H1 (cell line): ENCODE results near the gene SLC26A1. TPM values are rescaled to one million over a fixed set of nuclear protein-coding genes. Genes with fewer than 3 reads are reported as not detected.

ENCODE experiments used
- CTCF ChIA-PET: fragments of 300-600 bp; sonication (Branson Sonifier 250); formaldehyde crosslinking; loops from one replicate; lab custom pipeline; 2021; ENCODE audit not compliant: partially characterized antibody; lab: Charles Lee
- POLR2A ChIA-PET: fragments of 300-600 bp; sonication (Branson Sonifier 250); formaldehyde crosslinking; loops from one replicate; lab custom pipeline; 2021; ENCODE audit warnings: inconsistent platforms; ENCODE audit not compliant: partially characterized antibody; lab: Charles Lee
- DNase-seq, 2 experiments: peaks; one replicate each; pipeline versions ENCODE4 v3.0.0 to v3.0.0-alpha.2; 2010 to 2022; ENCODE audit warnings: low spot score in 2 of 2, low read depth in 1 of 2, mixed read lengths in 1 of 2
- FAIRE-seq: peaks from 2 replicates; lab custom pipeline; 2011; peaks lifted over from hg19 to GRCh38; lab: Jason Lieb, UNC
- H2AFZ ChIP-seq: 2 replicates; pipeline ENCODE4 v1.8.1; 2012; ENCODE audit warnings: low read length, inconsistent platforms
- H2AK5ac ChIP-seq: 2 replicates; pipeline ENCODE4 v1.6.1; 2013; ENCODE audit warnings: low read depth, low read length
- H2BK120ac ChIP-seq: replicated peaks from 2 replicates; pipeline ENCODE3; 2013; ENCODE audit warnings: low read depth, low read length, inconsistent platforms
- H2BK12ac ChIP-seq: 2 replicates; pipeline ENCODE4 v1.6.1; 2013; ENCODE audit warnings: low read depth, low read length
- H2BK15ac ChIP-seq: 2 replicates; pipeline ENCODE4 v1.6.1; 2013; ENCODE audit warnings: low read length
- H2BK20ac ChIP-seq: 2 replicates; pipeline ENCODE4 v1.6.1; 2013; ENCODE audit warnings: low read length
- H2BK5ac ChIP-seq: 2 replicates; pipeline ENCODE4 v1.6.1; 2013; ENCODE audit warnings: low read depth, low read length
- H3K14ac ChIP-seq: 2 replicates; pipeline ENCODE4 v1.6.1; 2013; ENCODE audit warnings: inconsistent platforms; ENCODE audit not compliant: insufficient read length
- H3K18ac ChIP-seq: 2 replicates; pipeline ENCODE4 v1.6.1; 2013; ENCODE audit warnings: low read length; ENCODE audit errors: extremely low read depth
- H3K23ac ChIP-seq: 2 replicates; pipeline ENCODE4 v1.6.1; 2013; ENCODE audit warnings: inconsistent platforms; ENCODE audit not compliant: insufficient read length
- H3K23me2 ChIP-seq: 2 replicates; pipeline ENCODE4 v1.6.1; 2013; ENCODE audit warnings: low read depth, low read length
- H3K27ac ChIP-seq: 2 replicates; pipeline ENCODE4 v1.6.1; 2011; ENCODE audit warnings: low read depth, low read length, inconsistent platforms
- H3K27me3 ChIP-seq, 4 experiments: replicated peaks in 1 of 4; 1 replicate in 1 of 4; 2 replicates in 3 of 4; pipeline versions ENCODE4 v1.6.1 to v1.8.1; 2011 to 2013; ENCODE audit warnings: low read length in 3 of 4, mild to moderate bottlenecking in 3 of 4, inconsistent platforms in 2 of 4, mixed read lengths in 2 of 4, moderate library complexity in 1 of 4; ENCODE audit not compliant: control insufficient read depth in 3 of 4, insufficient read depth in 3 of 4; ENCODE audit errors: extremely low read depth in 1 of 4
- H3K36me3 ChIP-seq, 4 experiments: 2 replicates each; pipeline versions ENCODE4 v1.6.1 to v1.8.1; 2011 to 2013; ENCODE audit warnings: mild to moderate bottlenecking in 4 of 4, low read length in 3 of 4, moderate library complexity in 2 of 4, control low read depth in 1 of 4, inconsistent platforms in 1 of 4; ENCODE audit not compliant: insufficient read depth in 4 of 4, control insufficient read depth in 2 of 4
- H3K4ac ChIP-seq: replicated peaks from 2 replicates; pipeline ENCODE3; 2013; ENCODE audit warnings: low read length, low read depth, mixed read lengths, inconsistent platforms; ENCODE audit not compliant: insufficient read length
- H3K4me1 ChIP-seq, 4 experiments: replicated peaks in 1 of 4; 1 replicate in 1 of 4; 2 replicates in 3 of 4; pipeline versions ENCODE4 v1.6.1 to v1.8.1; 2011 to 2013; ENCODE audit warnings: low read length in 3 of 4, inconsistent platforms in 2 of 4, mixed read lengths in 1 of 4; ENCODE audit not compliant: insufficient read depth in 4 of 4, control insufficient read depth in 3 of 4
- H3K4me2 ChIP-seq, 2 experiments: 2 replicates each; pipeline versions ENCODE4 v1.6.1 to v1.8.1; 2011 to 2013; ENCODE audit warnings: low read depth in 2 of 2, low read length in 2 of 2, control low read depth in 1 of 2, inconsistent platforms in 1 of 2, mild to moderate bottlenecking in 1 of 2; ENCODE audit not compliant: insufficient read depth in 1 of 2
- H3K4me3 ChIP-seq, 4 experiments: fragments of 200-600, 300-600 bp in 1 of 4; sonication (generic), shearing (Covaris generic), sonication (Bioruptor Twin) in 1 of 4; 2 replicates each; pipeline versions ENCODE4 v1.5.1 to v1.8.1; 2011 to 2016; ENCODE audit warnings: low read length in 4 of 4, low read depth in 3 of 4, control low read depth in 2 of 4, inconsistent platforms in 2 of 4, mild to moderate bottlenecking in 2 of 4, mixed read lengths in 1 of 4, moderate library complexity in 1 of 4; ENCODE audit not compliant: insufficient read depth in 2 of 4; ENCODE audit errors: extremely low read depth in 1 of 4
- H3K56ac ChIP-seq: replicated peaks from 2 replicates; pipeline ENCODE3; 2013; ENCODE audit warnings: low read depth, mild to moderate bottlenecking, mixed read lengths, low read length, inconsistent platforms; ENCODE audit not compliant: insufficient read length
- H3K79me1 ChIP-seq: 2 replicates; pipeline ENCODE4 v1.6.1; 2013; ENCODE audit warnings: low read depth, low read length, control low read depth
- H3K79me2 ChIP-seq, 2 experiments: 2 replicates each; pipeline versions ENCODE4 v1.6.1 to v1.8.1; 2012 to 2013; ENCODE audit warnings: low read length in 2 of 2, mild to moderate bottlenecking in 2 of 2, inconsistent platforms in 1 of 2; ENCODE audit not compliant: insufficient read depth in 2 of 2, control insufficient read depth in 1 of 2
- H3K9ac ChIP-seq, 4 experiments: replicated peaks in 1 of 4; 1 replicate in 1 of 4; 2 replicates in 3 of 4; pipeline versions ENCODE4 v1.6.1 to v1.8.1; 2011 to 2013; ENCODE audit warnings: low read depth in 3 of 4, low read length in 3 of 4, control low read depth in 2 of 4, mild to moderate bottlenecking in 2 of 4, moderate library complexity in 2 of 4, inconsistent platforms in 1 of 4; ENCODE audit errors: extremely low read depth in 1 of 4
- H3K9me3 ChIP-seq, 2 experiments: 2 replicates each; pipeline versions ENCODE4 v1.6.1 to v1.8.1; 2012 to 2013; ENCODE audit warnings: mild to moderate bottlenecking in 2 of 2, moderate library complexity in 2 of 2, control low read depth in 1 of 2, inconsistent platforms in 1 of 2, low read depth in 1 of 2, low read length in 1 of 2, mixed read lengths in 1 of 2; ENCODE audit not compliant: insufficient read depth in 2 of 2
- H4K20me1 ChIP-seq, 2 experiments: replicated peaks in 1 of 2; 2 replicates each; pipeline versions ENCODE3 to v1.8.1; 2011 to 2013; ENCODE audit warnings: inconsistent platforms in 2 of 2, low read length in 2 of 2, mild to moderate bottlenecking in 1 of 2; ENCODE audit not compliant: insufficient read depth in 2 of 2, control insufficient read depth in 1 of 2
- H4K5ac ChIP-seq: 2 replicates; pipeline ENCODE4 v1.6.1; 2013; ENCODE audit warnings: low read length, low read depth, mixed read lengths, inconsistent platforms; ENCODE audit not compliant: insufficient read length
- H4K8ac ChIP-seq: 2 replicates; pipeline ENCODE4 v1.8.0; 2013; ENCODE audit warnings: mild to moderate bottlenecking, moderate library complexity, low read length, inconsistent platforms; ENCODE audit not compliant: insufficient read depth; ENCODE audit errors: extremely low read depth
- H4K91ac ChIP-seq: replicated peaks from 2 replicates; pipeline ENCODE3; 2013; ENCODE audit warnings: low read length, mixed read lengths, inconsistent platforms; ENCODE audit not compliant: insufficient read length
- ATF2 ChIP-seq: IDR thresholded peaks from 2 replicates; pipeline ENCODE4 v1.6.1; 2012; ENCODE audit warnings: low read length, inconsistent platforms
- CBX5 ChIP-seq: fragments of 300-800, 300-1000 bp; sonication (generic); IDR thresholded peaks from 2 replicates; pipeline ENCODE4 v1.7.1; 2016; ENCODE audit warnings: antibody characterized with exemption, low read length, low read depth
- HDAC2 ChIP-seq, 2 experiments: fragments of 300-600 bp in 1 of 2; sonication (generic) in 1 of 2; IDR thresholded peaks; 2 replicates each; pipeline ENCODE4 v1.6.1; 2011 to 2012; ENCODE audit warnings: low read depth in 2 of 2, low read length in 2 of 2, mild to moderate bottlenecking in 2 of 2, moderate library complexity in 2 of 2, borderline replicate concordance in 1 of 2, inconsistent platforms in 1 of 2
- HDAC6 ChIP-seq: IDR thresholded peaks from one replicate; pipeline ENCODE4 v1.7.1; 2012; ENCODE audit warnings: low read depth, mild to moderate bottlenecking, inconsistent platforms, low read length, moderate library complexity
- JUND ChIP-seq: IDR thresholded peaks from 2 replicates; pipeline ENCODE4 v1.6.1; 2011; ENCODE audit warnings: mild to moderate bottlenecking, improper control_type of control experiment, low read length
- KDM5A ChIP-seq: fragments of 200-600 bp; IDR thresholded peaks from 2 replicates; pipeline ENCODE4 v1.7.1; 2012; ENCODE audit warnings: mild to moderate bottlenecking, low read length, inconsistent platforms, mixed read lengths
- SP2 ChIP-seq: IDR thresholded peaks from 2 replicates; pipeline ENCODE4 v1.6.1; 2012; ENCODE audit warnings: mild to moderate bottlenecking, low read length, inconsistent platforms
- TCF12 ChIP-seq: IDR thresholded peaks from 2 replicates; pipeline ENCODE4 v1.6.1; 2011; ENCODE audit warnings: low read depth, mild to moderate bottlenecking, low read length
- YY1 ChIP-seq: IDR thresholded peaks from 2 replicates; pipeline ENCODE4 v1.6.1; 2011; ENCODE audit warnings: low read depth, mild to moderate bottlenecking, low read length
- WGBS, 2 experiments: shearing (Covaris generic) in 1 of 2; methylation state at CpG; one replicate each; pipeline versions ENCODE4 v1.1.6 to v1.1.7; 2013 to 2015; ENCODE audit warnings: low lambda C conversion rate in 2 of 2, mixed read lengths in 2 of 2, inconsistent platforms in 1 of 2, low coverage in 1 of 2, missing lambda C conversion rate in 1 of 2; ENCODE audit not compliant: insufficient replicate concordance in 2 of 2, insufficient coverage in 1 of 2, insufficient read length in 1 of 2; ENCODE audit errors: extremely low coverage in 1 of 2, missing lambda C conversion rate in 1 of 2; 5-methylcytosine and 5-hydroxymethylcytosine counted together
- polyA plus RNA-seq, 7 experiments: library from polyadenylated mRNA; depleted of rRNA in 3 of 7; stranded (reverse) in 5 of 7; unstranded in 2 of 7; fragments of >200 nt in 5 of 7; fragments of 200-250 nt in 2 of 7; gene quantifications; 1 replicate in 5 of 7; 2 replicates in 1 of 7; 4 replicates in 1 of 7; pipeline versions ENCODE4 v1.2.1 to v1.2.3, GENCODE V29; 2011 to 2013; ENCODE audit warnings: missing spikeins in 2 of 7, mixed read lengths in 2 of 7
- total RNA-seq: library from RNA; stranded (reverse); fragmentation: NEBNext Ultra II Directional; extraction: Animal tissue kit (Norgen Biotek cat#: 25700); gene quantifications from 2 replicates; pipeline ENCODE4 v1.2.1, GENCODE V29; 2021

SLC26A1 gene
- total and polyA plus RNA-seq, 2 of the 8 experiments (the other 6 are each of a cell fraction or from before 2014, with no cell fraction given), result 0.11 TPM; not detected in 1

- ChIA-PET CTCF (interaction anchor here (1.4 kb wide), 1 partner anchor 11 kb away, joined by 3 read pairs; no protein-coding TSS in a partner anchor), POLR2A (interaction anchor here (1.3 kb wide), 1 partner anchor 12 kb away, joined by 3 read pairs; no protein-coding TSS in a partner anchor)
- no peak overlapping the region for H3K56ac ChIP-seq
- H2BK15ac ChIP-seq, result no peak overlapping the region
- DNase-seq (no peak), FAIRE-seq (no peak)
- WGBS, 2 experiments, result 95% methylated on average over 10 of the region's 10 CpGs; no CpG with 5 or more reads in 1 of the 2 experiments
- no peaks in the 10 kb centered on the region for H3K9me3 ChIP-seq
- no peak overlapping the region for H3K9ac ChIP-seq
- peaks cover 7% of the 10 kb centered on the region; the same call in 1 of the 2 replicates for H3K23me2 ChIP-seq
- no peak overlapping the region for H2BK20ac ChIP-seq
- TF ChIP-seq CBX5 (no peak), HDAC6 (no peak), YY1 (no peak), HDAC2 (IDR thresholded peaks at IDR 0.05; ENCODE audit: borderline replicate concordance in 1 of 2, low read depth in 2 of 2, low read length in 2 of 2) (no peak), JUND (no peak), SP2 (no peak), ATF2 (no peak), TCF12 (no peak), KDM5A (no peak)
- no peak overlapping the region for H4K5ac ChIP-seq
- no peak overlapping the region for H4K91ac ChIP-seq
- no peak overlapping the region for H3K18ac ChIP-seq
- no peak overlapping the region for H3K14ac ChIP-seq
- H3K4me2 ChIP-seq, result no peak overlapping the region
- peaks cover 0 to 5% (median 2%) of the 10 kb centered on the region in 4 experiments; a peak in 5 of 7 replicates for H3K4me1 ChIP-seq
- no peak overlapping the region for H2BK12ac ChIP-seq
- no peak overlapping the region for H3K27ac ChIP-seq
- no peaks in the 10 kb centered on the region for H3K36me3 ChIP-seq
- H3K79me1 ChIP-seq, result peaks cover 6% of the 10 kb centered on the region
- peaks cover 5 to 19% of the 10 kb centered on the region in 2 experiments for H4K20me1 ChIP-seq
- no peak overlapping the region for H3K4me3 ChIP-seq
- H2AK5ac ChIP-seq, result no peak overlapping the region
- H3K23ac ChIP-seq, result no peak overlapping the region
- no peak overlapping the region for H2BK120ac ChIP-seq
- peak overlapping the region; percentile 24; the same call in 1 of the 2 replicates for H2BK5ac ChIP-seq
- no peak overlapping the region for H3K4ac ChIP-seq
- peaks cover 4 to 10% (median 7%) of the 10 kb centered on the region in 4 experiments for H3K27me3 ChIP-seq
- no peak overlapping the region for H4K8ac ChIP-seq
- no peak overlapping the region for H2AFZ ChIP-seq
- H3K79me2 ChIP-seq, result no peaks in the 10 kb centered on the region
Measured at GRCh38 chr4:1015746-1016145, 22.5 kb upstream of the SLC26A1 start.
